OCI-M2 (cell line): ENCODE results near the gene PUSL1.

Experiments used
- DNase-seq: peaks from one replicate; lab custom pipeline; 2025; ENCODE audit not compliant: unreplicated experiment; lab: John Stamatoyannopoulos, UW

The PUSL1 gene

DNA sequence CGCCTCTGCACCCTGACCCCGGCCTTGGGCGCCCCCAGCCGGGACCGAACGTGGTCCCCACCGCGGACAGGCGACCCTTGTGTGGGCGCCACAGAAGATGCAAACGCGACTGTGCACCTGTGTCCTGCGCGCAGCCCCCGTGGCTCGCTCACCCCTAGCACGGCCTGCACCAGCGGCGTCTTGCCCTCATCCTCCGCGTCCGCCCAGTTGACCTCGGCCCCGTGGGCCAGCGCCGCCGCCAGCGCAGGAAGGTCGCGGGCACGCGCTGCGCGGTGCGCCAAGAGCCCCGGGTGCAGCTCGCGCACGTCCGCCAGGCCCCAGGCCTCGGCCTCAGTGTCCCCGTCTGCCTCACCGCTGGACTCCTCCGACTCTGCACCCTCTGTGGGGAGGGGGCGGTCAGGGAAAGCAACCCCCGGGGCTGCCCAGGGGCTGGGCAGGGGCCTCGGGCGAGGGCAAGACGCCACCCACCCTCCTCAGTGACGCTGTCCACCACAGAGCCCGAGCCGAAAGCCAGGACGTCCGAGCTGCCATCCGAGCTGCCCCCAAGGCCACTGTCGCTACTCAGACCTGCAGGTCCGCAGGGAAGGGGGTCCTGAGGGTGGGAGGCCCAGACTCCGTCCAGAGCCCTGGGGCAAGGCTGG, 14.0 kb upstream of the PUSL1 start:
- no peak for DNase-seq

DNA sequence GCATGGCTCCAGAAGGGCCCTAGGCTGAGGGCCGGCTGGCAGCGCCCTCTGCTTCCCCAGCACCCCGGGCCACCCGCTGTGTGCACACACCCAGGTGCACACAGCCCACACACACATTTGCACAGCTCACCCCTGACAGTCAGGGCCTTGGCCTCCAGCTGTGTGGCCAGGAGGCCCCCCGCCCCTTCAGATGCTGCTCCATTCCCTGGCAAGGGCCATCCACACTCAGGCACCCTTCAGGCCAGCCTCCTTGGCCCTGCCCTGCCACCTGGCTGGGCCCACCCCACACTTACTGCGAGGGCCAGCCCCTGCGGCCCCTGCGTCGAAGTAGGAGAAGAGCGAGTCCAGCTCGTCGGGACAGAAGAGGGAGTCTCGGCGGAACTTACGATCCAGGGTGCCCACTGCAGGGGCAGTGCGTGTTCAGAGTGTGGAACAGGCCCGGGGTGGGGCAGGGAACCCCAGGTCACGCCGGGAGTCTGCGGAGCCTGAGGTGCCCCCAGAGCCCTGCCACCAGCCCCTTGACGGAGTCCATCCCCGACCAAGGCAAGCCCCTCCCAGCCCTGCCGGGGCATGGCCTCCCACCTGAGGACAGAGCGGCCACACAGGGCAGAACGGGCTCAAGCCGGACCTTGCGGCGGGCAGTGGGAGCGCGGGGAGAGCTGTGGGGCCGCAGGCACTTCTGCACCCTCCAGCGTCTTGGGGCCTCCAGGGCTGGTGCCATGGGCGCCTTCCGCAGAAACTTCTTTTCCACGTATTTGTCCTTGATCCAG, 13.1 kb upstream of the PUSL1 start:
- DNase-seq = no peak

DNA sequence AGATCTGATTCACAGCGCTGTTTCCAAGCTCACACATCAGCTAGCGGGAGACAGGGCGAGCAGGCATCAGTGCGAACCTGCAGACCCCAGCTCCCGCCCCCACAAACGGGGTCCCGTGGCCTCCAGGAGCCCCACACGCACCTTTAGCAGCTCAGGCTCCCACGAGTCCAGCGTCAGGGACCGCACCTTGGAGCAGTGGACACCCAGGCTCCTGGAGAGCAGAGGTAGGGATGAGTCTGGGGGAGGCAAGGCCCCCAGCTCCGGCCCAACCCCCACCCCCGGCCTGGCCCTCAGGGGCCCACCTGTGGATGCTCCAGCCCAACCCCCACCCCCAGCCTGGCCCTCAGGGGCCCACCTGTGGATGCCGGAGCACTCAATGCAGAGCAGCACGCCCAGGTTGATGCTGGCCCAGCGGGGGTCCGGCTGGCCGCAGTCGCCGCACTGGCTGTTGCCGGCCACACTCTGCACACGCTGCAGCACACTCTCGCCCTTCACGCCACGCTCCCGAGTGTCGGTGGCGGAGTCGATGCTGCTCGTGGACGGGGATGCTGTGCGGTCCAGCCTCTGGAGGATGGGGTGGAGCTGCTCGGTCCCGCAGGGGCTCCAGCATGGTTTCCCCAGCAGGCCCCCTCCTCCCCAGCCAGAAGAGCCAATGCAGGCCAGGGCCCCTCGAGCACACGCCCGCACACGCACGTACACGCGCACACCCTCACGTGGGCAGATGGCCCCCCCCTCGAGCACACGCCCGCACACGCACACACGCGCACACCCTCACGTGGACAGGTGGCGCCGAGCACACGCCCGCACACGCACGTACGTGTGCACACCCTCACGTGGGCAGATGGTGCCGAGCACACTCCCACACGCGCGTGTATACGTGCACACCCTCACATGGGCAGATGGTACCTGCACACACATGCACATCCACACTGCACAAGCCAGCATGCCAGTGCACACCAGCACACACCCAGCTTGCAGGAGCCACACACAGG, 12.0 kb upstream of the PUSL1 start:
- no peak for DNase-seq

DNA sequence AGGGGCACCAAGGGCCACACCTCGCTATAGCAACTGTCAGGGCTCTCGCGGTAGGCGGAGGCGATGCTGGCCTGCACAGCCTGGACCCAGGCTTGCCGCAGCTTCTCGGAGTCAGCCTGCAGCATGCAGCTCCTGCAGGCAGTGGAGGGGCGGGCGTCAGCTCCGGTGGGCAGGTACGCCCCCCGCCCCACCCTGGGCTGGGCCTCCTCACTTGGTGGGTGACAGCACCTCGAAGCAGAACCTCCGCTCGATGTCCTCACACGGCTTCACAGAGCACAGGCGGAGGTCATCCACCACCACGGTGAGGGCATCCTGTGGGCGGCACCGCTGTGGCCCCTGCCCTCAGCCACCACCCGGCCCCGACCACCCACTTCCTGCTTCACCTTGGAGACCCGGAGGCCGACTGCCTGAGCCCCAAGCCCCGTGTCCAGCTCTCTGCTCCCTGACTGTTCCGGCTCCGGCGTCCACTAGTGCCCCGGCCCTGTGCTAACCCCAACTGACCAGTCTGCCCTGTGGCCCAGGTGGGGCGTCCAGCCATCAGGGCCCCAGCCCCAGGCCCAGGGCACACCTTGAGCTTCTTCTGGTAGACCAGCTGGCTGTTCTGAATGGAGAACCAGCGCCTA, 10.5 kb upstream of the PUSL1 start:
- no peak for DNase-seq

DNA sequence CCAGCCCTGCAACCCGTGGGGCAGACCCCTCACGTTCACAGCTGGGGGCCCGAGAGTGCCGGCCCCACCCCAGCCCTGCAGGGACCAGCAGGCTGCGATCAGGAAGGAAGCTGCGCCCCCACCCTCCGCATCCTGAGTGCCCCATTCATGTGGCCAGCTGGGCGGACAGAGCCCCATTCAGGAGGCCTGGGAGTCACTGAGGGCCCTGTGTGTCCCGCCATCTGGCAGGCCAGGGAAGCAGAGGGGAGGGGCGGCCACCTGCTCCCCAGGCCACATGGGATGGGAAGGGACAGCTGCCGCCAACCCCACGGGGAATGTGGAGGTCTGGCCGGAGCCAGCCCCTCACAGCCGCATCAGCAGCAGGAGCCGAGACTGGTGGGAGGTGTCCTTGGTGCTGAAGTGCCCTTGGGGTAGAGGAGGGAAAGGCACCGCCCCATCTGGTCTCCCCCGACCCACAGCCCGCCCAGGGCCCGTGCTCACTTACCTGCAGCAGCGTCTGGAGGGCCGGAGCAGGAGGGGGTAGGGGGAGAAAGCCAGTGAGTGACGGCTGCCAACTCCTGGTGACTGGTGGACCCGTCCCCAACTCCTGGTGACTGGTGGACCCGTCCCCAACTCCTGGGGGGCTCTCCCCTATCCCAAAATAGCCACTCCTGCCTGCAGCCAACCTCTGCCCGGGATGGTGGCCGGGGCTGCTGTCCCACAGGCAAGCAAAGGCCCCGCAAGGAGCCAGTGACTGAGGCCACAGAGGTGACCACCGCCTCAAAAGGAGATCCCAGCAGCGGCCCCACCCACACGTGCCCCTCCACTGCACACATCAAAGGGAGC, 9.3 kb upstream of the PUSL1 start:
- no peak for DNase-seq

- DNase-seq = no peak
Measured at GRCh38 chr1:1299686-1300351, 8.6 kb upstream of the PUSL1 start.

DNA sequence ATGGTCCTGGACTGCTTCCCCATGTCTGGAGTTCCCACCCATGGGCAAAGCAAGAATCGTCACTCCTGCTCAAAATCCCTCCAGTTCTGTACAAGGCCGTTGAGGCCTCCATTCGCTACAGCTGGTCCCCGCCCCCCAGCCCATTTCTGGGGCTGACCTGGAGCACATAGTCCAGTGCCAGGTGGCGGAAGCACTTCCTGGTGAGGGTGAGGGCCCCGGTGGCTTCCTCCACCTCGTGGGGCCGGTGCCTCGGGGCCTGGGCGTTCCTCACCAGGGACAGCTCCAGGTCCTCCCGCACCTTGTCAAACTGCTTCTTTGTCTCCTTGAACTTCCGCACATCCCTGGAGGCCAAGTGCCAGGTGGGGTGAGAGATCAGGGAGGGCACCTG, 8.1 kb upstream of the PUSL1 start:
- no peak for DNase-seq

- no peak for DNase-seq
Measured at GRCh38 chr1:1302006-1302430, 6.4 kb upstream of the PUSL1 start.

- no peak for DNase-seq
Measured at GRCh38 chr1:1302951-1303509, 5.4 kb upstream of the PUSL1 start.

GRCh38 chr1:1303736-1304135, 4.7 kb upstream of the PUSL1 start:
- no peak for DNase-seq

- DNase-seq = no peak
Measured at GRCh38 chr1:1304331-1305299, 3.8 kb upstream of the PUSL1 start.

DNA sequence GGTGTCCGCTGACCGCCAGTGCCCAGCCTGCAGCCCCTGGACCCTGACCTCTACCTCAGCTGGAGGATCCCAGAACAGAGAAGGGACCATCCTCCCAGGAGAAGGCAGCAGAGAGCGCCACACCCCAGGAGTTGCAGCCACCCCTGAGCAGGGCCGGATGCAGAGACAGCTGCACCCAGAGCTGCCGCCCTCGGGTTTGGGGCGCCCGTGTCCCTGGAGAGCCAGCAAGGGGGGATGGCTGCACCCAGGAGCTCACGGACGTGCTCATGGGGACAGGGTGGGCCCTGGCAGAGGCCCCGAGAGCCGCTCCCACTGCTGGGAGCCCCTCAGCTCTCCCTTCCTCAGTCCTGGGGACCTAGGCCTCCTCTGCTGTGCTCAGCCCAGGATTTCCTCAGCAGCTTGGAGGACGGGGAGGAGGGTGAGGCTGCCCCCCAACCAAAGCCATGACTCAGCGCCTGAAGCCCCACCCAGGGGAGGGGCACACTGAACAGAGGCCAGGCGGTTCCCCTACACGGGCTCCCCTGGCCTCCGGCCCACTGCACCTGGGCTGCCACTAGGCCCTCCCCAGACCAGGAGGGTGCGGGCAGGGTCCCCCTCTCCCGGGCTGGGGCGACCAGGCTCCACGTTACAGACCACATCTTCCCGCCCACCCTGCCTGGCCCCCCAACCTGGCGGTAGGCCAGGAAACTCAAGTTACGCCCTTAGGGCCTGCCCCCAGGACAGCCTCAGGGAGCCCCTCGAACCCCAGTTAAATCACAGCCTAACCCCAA, 2.9 kb upstream of the PUSL1 start:
- no peak for DNase-seq

GRCh38 chr1:1306070-1306660, 2.2 kb upstream of the PUSL1 start:
- DNase-seq = no peak

DNA sequence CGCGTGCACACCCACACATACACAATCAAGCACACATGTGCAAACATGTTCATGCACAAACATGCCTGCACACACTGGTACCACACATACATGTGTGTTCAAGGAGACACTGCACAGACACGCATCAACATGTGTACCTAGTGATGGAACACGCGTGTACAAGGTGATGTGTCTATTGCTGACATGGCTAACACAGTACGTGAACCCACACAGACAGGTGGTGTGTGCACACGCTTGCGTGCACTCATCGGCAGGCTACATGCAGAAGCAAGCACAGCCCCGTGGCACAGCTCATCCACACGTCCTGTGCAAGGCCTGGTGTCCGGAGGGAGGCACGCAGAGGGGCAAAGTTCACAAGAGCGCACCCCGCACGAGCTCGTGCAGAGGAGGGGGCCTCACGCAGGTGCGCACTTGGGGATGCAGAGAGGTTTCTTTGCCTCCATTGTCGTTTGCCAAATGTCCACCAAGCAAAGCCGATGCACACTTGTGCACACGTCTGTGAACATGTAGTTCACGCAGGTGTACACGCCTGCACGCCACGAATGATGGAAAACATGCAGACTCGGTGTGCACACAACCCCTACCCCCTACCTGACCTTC, 1.6 kb upstream of the PUSL1 start:
- DNase-seq = no peak

- DNase-seq = no peak
Measured at GRCh38 chr1:1307261-1307922, 1.0 kb upstream of the PUSL1 start.

DNA sequence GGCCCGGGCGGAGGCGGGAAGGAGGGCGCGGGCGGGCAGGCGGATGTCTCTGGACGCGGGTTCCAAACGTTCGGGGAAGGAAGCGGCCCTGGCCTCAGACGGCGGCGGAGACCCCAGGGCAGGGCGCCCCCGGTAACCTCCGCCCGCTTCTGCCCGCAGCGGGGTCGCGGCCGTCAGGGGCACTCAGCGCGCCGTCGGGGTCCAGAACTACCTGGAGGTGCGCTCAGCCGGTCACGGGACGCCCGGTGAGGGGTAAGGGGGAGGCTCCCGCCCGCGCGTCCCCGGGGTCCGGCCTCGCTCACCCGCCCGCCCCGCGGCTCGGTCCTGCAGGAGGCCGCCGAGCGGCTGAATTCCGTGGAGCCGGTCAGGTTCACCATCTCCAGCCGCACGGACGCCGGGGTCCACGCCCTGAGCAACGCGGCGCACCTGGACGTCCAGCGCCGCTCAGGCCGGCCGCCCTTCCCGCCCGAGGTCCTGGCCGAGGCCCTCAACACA, 406 bp downstream of the PUSL1 start:
- DNase-seq = no peak
